Stimulated activated CD4-positive, alpha-beta T cell treated with anti-CD3 and anti-CD28 coated beads, Interleukin-2, amount 100 ng/mL, for 24 hours (primary cell): ENCODE measurements around the gene GNAT1.
"Not testable (repeated sequence)": the region's sequence is repeated elsewhere in the genome, so short reads cannot be mapped to it uniquely, and the experiment has no call there.

Experiments
- DNase-seq, 2 donors: peaks; one replicate each; pipeline ENCODE4 v3.0.0-alpha.2; 2020

The GNAT1 gene

DNA sequence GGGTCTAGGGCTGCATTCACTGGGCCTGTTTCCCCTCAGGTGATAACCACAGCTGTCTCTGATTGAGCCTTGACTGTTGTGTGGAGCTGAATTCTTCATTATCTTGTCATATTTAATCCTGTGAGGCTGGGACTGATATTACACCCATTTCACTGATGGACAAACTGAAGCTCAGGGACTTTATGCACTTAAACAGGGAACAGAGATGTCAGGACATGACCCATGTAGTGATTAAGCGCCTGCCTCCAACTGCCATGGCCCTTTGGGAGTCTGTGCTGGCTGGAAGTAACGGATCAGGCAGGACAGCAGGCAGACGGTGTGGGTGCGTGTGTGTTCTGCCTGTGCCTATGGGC, 52.1 kb downstream of the GNAT1 start:
- no peak for DNase-seq

DNA sequence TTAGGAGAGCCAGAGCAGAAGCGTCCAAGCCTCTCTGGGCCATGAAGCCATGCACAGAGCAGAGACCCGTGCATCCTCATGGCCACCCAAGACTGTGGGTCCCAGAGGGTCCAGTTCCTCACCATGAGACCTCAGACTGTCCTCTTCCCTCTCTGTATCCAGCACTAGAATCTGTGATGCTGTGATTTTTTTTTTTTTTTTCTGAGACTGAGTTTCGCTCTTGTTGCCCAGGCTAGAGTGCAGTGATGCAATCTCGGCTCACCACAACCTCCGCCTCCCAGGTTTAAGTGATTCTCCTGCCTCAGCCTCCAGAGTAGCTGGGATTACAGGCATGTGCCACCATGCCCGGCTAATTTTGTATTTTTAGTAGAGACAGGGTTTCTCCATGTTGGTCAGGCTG, 53.4 kb downstream of the GNAT1 start:
- not testable (repeated sequence) for DNase-seq

DNA sequence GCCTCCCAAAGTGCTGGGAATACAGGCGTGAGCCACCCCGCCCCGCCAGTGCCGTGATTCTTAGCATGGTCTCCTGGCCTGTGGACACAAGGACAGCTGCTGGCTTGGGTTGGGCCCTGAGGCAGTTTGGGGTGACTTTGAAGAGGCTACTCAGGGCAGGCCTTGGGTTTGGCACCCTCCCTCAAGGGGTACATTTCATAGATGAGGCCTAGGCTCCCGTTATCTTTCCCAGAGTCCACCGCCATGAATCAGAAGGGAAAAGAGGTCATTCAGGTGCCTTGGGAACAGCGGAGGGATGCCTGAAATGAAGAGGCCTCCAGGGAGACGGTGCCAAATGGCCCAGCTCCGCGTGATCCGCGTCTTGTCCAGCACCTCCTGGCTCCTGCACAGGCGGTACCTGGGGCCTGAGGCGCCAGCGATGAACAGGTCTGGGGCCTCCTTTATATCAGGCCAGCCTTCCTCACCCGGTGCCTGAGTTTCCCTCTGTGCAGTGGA, 53.9 kb downstream of the GNAT1 start:
- DNase-seq = no peak

DNA sequence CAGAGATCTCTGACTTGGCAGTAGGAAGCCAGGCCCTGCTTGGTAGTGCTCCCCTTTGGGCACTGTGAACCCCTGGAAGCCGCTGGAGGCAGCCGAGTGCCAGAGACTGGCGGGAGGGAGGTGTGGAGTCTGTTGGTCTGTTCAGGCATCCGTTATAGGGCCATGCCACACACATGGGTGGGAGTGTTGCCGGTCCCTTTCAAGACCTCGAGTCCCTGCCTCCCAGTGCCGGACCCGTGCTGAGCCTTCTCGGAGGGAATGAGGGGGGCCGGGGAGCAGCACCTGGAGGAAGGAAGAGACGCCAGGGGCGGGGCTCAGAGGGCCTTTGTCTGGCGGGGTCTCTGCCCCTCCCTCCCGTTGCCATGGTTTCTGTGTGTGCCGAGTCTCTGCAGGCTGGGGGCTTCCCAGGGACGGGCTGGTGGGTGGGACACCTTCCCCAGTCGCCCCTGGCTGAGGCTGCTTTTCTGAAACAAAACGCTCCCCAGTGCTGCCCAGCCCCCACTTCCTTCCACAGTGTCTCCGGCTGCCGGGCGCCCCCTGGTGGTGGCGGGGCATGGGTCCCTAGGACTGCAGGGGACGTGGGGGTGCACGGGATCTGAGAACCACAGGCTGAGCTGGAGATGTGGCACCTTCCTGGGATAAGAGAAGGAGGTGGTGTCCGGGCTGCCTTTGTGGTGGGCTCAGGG, 54.6 kb downstream of the GNAT1 start:
- peak; percentile 98 to 99 for DNase-seq

DNA sequence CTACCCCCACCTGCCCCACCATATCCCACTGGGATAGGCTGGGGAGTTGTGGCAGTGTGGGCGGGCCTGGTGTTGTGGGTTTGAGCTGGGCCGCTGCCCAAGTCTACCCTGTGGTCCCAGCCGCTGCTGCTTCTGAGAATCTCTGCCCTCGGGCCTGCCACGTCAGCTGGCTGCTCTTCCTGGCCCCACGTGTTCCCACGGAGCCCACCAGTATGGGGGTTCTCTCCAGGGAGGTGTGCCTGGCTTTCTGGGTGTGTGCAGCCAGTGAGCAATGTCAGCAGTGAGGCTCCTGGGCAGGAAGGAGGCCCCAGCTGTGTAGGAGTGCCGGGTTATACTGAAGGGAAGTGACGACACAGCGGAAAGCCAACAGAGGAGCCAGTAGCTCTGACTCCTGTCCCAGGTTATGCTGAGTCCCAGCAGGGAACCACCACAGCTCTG, 55.1 kb downstream of the GNAT1 start:
- DNase-seq = peak; percentile 85 to 86
